Superior temporal gyrus (tissue), 1 donor: Measurements from ENCODE around the gene SNRNP70.
A peak's percentile ranks its signal among the peaks of the same experiment; 100 is the strongest.

Experiments
- DNase-seq: peaks from one replicate; pipeline ENCODE4 v3.0.0-alpha.2; 2016; ENCODE audit errors: extremely low spot score

SNRNP70 gene

GRCh38 chr19:49148044-49148682 lies 62.9 kb downstream of the SNRNP70 start:
- DNase-seq: no peak

GRCh38 chr19:49148784-49149651 lies 63.8 kb downstream of the SNRNP70 start:
- peak; percentile 76 for DNase-seq

- peak; percentile 83 for DNase-seq
These were observed 64.4 kb downstream of the SNRNP70 start for GRCh38 chr19:49149652-49150105.

- DNase-seq: peak; percentile 75
These were observed 65.1 kb downstream of the SNRNP70 start for GRCh38 chr19:49150106-49150943.

GRCh38 chr19:49150944-49151243 lies 65.6 kb downstream of the SNRNP70 start:
- no peak for DNase-seq

- DNase-seq: peak; percentile 15
These were observed 66.2 kb downstream of the SNRNP70 start for GRCh38 chr19:49151267-49152118.

- DNase-seq: no peak
These were observed 66.9 kb downstream of the SNRNP70 start for GRCh38 chr19:49152119-49152550.

GRCh38 chr19:49153167-49153809 lies 68.0 kb downstream of the SNRNP70 start:
- no peak for DNase-seq

GRCh38 chr19:49154279-49154678 lies 69.0 kb downstream of the SNRNP70 start:
- DNase-seq: no peak

GRCh38 chr19:49155005-49155819 lies 70.0 kb downstream of the SNRNP70 start, which contains the start of gene HRC:
HRC (minus strand) TSS chr19:49155396; CDS start chr19:49155237, 159 bp downstream.
- DNase-seq: no peak

GRCh38 chr19:49155820-49156346 lies 70.6 kb downstream of the SNRNP70 start:
- no peak for DNase-seq

- peak; percentile 17 for DNase-seq
These were observed 72.4 kb downstream of the SNRNP70 start, which contains the start of gene TRPM4 for GRCh38 chr19:49157445-49158224. TRPM4 (plus strand) TSS chr19:49157792; CDS start chr19:49157867, 75 bp downstream.
